ENCODE measurements around the gene NME9. TPM values are rescaled to one million over a fixed set of nuclear protein-coding genes. Genes with fewer than 3 reads are reported as not detected.

NME9 gene
- 1.6 TPM for total RNA-seq

DNA sequence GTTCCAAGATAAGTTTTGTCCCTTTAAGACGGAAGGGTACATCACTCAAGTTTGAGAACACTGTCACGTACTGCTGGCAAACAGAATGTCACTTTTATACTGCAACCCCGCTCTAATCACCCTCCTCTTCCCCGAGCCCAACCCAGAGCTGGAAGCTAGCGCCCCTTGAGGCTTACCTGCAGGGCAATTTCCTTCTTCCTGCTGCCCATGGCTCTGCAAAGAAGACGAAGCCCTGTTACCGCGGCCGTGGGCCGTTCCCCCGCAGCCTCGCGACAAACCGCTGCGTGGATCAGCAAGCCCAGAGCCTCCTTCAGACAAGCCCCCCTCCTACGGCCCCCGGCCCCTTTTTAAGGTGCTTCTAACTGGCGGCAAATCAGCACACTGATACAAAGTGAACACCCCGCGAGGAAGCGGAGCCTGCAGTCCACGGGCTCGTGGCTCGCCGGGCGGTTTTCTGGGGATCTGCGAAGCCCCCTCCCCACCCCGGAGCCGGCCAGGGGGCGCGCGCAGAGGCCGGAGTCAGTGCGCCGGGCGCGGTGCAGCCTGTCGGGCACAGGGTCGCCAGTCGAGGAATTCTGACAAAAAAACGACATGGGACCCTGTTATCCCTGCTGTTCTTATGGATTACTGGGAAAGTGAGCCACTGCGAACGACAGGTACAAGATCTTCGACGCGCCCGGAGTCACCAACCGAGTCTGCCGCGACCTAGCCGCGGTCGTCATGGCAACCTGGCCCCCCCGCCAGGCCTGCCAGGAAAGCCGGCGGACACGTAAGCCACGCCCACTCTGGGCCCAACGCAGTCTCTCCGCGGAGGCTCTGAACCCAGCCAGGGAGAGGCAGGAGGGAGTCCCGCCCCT lies at the start of gene NME9:
Gene NME9 (minus strand): TSS at position 725 of the 857 bp plus-strand sequence. CDS start 516 bp downstream, at position 209.

GRCh38 chr3:138347960-138348753 lies 18.5 kb upstream of the NME9 start, which contains the start of gene MRAS:
Gene MRAS (plus strand): TSS chr3:138348579. CDS start chr3:138372884, 24,305 bp downstream.

Other genes starting within 250 kb of the NME9 start
- gene DZIP1L, start 214.2 kb downstream of the NME9 start, total RNA-seq = 53.6 TPM
- gene A4GNT, start 197.5 kb downstream of the NME9 start, total RNA-seq = not detected
- gene DBR1, start 154.9 kb downstream of the NME9 start, total RNA-seq = 18.3 TPM
- gene ARMC8, start 142.6 kb downstream of the NME9 start, total RNA-seq = 61.8 TPM
- gene MRAS, start 18.7 kb upstream of the NME9 start, total RNA-seq = 31.3 TPM
- 3.4 TPM for gene ESYT3, start 104.8 kb upstream of the NME9 start, total RNA-seq